Frontal cortex (tissue), 4 donors: ENCODE data around the gene CSTPP1. TPM values are rescaled to one million over a fixed set of nuclear protein-coding genes. Genes with fewer than 3 reads are reported as not detected.
A peak's percentile ranks its signal among the peaks of the same experiment; 100 is the strongest.

Experiments
- DNase-seq, 2 donors: peaks; one replicate each; pipeline ENCODE4 v3.0.0; 2012; ENCODE audit warnings: low spot score in 2 of 2
- FAIRE-seq: peaks from 2 replicates; lab custom pipeline; 2012; peaks lifted over from hg19 to GRCh38; lab: Jason Lieb, UNC
- total RNA-seq: library from RNA; depleted of rRNA; stranded (reverse); fragments of >200 nt; gene quantifications from one replicate; pipeline ENCODE4 v1.2.3, GENCODE V29; 2014
- donor health status: control.
- donor health status: control.
- donor health status: control.

CSTPP1 gene
- total RNA-seq, 1 donor from 2014 or later = 46.5 TPM

GRCh38 chr11:47166368-47166767, 229.8 kb downstream of the CSTPP1 start:
- FAIRE-seq (no peak), DNase-seq (no peak)

- no peak for FAIRE-seq
These were observed 234.7 kb downstream of the CSTPP1 start for GRCh38 chr11:47171061-47171838.

GRCh38 chr11:47171856-47172255, 235.3 kb downstream of the CSTPP1 start:
- no peak for FAIRE-seq

More at GRCh38 chr11:47171061-47171838, 234.7 kb downstream of the CSTPP1 start:
- no peak for DNase-seq

GRCh38 chr11:47172740-47173336, 236.3 kb downstream of the CSTPP1 start:
- DNase-seq = no peak
- FAIRE-seq = no peak

More at GRCh38 chr11:47171856-47172255, 235.3 kb downstream of the CSTPP1 start:
- no peak for DNase-seq

GRCh38 chr11:47175746-47176327, 239.3 kb downstream of the CSTPP1 start:
- FAIRE-seq = no peak

GRCh38 chr11:47176328-47177228, 240.0 kb downstream of the CSTPP1 start, which contains the start of gene ARFGAP2:
Gene ARFGAP2, minus strand, starts transcription at chr11:47176879. Its CDS starts 26 bp downstream, at chr11:47176853.
- peak; percentile 100 for DNase-seq
- FAIRE-seq = no peak

More at GRCh38 chr11:47175746-47176327, 239.3 kb downstream of the CSTPP1 start:
- DNase-seq = no peak

- FAIRE-seq (no peak), DNase-seq (peak; percentile 81 to 84)
These were observed 240.8 kb downstream of the CSTPP1 start for GRCh38 chr11:47177229-47177845.

- no peak for DNase-seq
- FAIRE-seq = no peak
These were observed 241.3 kb downstream of the CSTPP1 start for GRCh38 chr11:47177846-47178245.

GRCh38 chr11:47178316-47178715, 241.8 kb downstream of the CSTPP1 start:
- DNase-seq (no peak), FAIRE-seq (no peak)

GRCh38 chr11:47178737-47179654, 242.4 kb downstream of the CSTPP1 start:
- FAIRE-seq = no peak
- DNase-seq = no peak

- peak in 1 of 2 donors; percentile 53 for DNase-seq
These were observed 243.1 kb downstream of the CSTPP1 start for GRCh38 chr11:47179655-47179991.

GRCh38 chr11:47180006-47180787, 243.6 kb downstream of the CSTPP1 start:
- DNase-seq = no peak
- FAIRE-seq = no peak

More at GRCh38 chr11:47179655-47179991, 243.1 kb downstream of the CSTPP1 start:
- no peak for FAIRE-seq

- FAIRE-seq = no peak
- no peak for DNase-seq
These were observed 244.7 kb downstream of the CSTPP1 start for GRCh38 chr11:47181271-47181670.

GRCh38 chr11:47182380-47182779, 245.8 kb downstream of the CSTPP1 start:
- DNase-seq = no peak
- FAIRE-seq = no peak

- no peak for FAIRE-seq
- DNase-seq = no peak
These were observed 246.7 kb downstream of the CSTPP1 start for GRCh38 chr11:47183031-47183856.

GRCh38 chr11:47183969-47184368, 247.4 kb downstream of the CSTPP1 start:
- DNase-seq (no peak), FAIRE-seq (no peak)
